Esophagus squamous epithelium (tissue), 5 donors: Measurements from ENCODE around the gene SPRED1. TPM values are rescaled to one million over a fixed set of nuclear protein-coding genes. Genes with fewer than 3 reads are reported as not detected.

Source experiments
- DNase-seq: peaks from one replicate; lab custom pipeline; 2025; lab: John Stamatoyannopoulos, UW
- H3K27ac ChIP-seq, 4 donors: fragments of 200-600 bp; sonication (generic); one replicate each; pipeline ENCODE4 v1.5.1; 2016 to 2019; ENCODE audit warnings: mild to moderate bottlenecking in 1 of 4
- H3K27me3 ChIP-seq, 4 donors: fragments of 200-600 bp; sonication (generic); 1 replicate in 3 of 4; 2 replicates in 1 of 4; pipeline versions ENCODE4 v1.5.1 to v1.6.0; 2017 to 2021; ENCODE audit warnings: antibody characterized with exemption in 1 of 4
- H3K36me3 ChIP-seq, 3 donors: fragments of 200-600 bp; sonication (generic); one replicate each; pipeline ENCODE4 v1.5.1; 2016 to 2019
- H3K4me1 ChIP-seq, 3 donors: fragments of 200-600 bp; sonication (generic); one replicate each; pipeline ENCODE4 v1.5.1; 2017 to 2019
- H3K4me3 ChIP-seq, 4 donors: fragments of 200-600 bp; sonication (generic); 1 replicate in 3 of 4; 2 replicates in 1 of 4; pipeline ENCODE4 v1.5.1; 2016 to 2019; ENCODE audit warnings: mild to moderate bottlenecking in 2 of 4, moderate library complexity in 1 of 4
- H3K9me3 ChIP-seq, 3 donors: fragments of 200-600 bp; sonication (generic); one replicate each; pipeline ENCODE4 v1.5.1; 2016 to 2019
- POLR2A ChIP-seq, 4 donors: fragments of 450-650 bp; IDR thresholded peaks; one replicate each; pipeline ENCODE4 v1.6.1; 2017; ENCODE audit warnings: antibody characterized with exemption in 4 of 4, mild to moderate bottlenecking in 4 of 4, moderate library complexity in 3 of 4
- WGBS, 2 donors: methylation state at CpG; one replicate each; pipeline ENCODE4 v1.1.5; 2018; 5-methylcytosine and 5-hydroxymethylcytosine counted together
- intact Hi-C: fragments of 100-400 bp; cut with DNase I; formaldehyde crosslinking; loops from one replicate; pipeline ENCODE4 v1.15.0; 2022
- total RNA-seq, 4 donors: library from RNA; depleted of rRNA; stranded (reverse); fragments of >200 nt; gene quantifications; one replicate each; pipeline ENCODE4 v1.1.0, GENCODE V29; 2016
- TF ChIP-seq, protein P1 (sequence below), 6 experiments: fragments of 450-650 bp in 4 of 6; fragments of 200-600 bp in 2 of 6; sonication (generic) in 2 of 6; IDR thresholded peaks; one replicate each; pipeline ENCODE4 v1.5.1; 2016 to 2019; ENCODE audit warnings: antibody characterized with exemption in 6 of 6, mild to moderate bottlenecking in 4 of 6, moderate library complexity in 4 of 6
- donor health status: DM: yes; HTN: yes; CAD: no.

The SPRED1 gene
- total RNA-seq, 4 donors from 2014 or later, result 4.3 to 16.4 (median 9.3) TPM

DNA sequence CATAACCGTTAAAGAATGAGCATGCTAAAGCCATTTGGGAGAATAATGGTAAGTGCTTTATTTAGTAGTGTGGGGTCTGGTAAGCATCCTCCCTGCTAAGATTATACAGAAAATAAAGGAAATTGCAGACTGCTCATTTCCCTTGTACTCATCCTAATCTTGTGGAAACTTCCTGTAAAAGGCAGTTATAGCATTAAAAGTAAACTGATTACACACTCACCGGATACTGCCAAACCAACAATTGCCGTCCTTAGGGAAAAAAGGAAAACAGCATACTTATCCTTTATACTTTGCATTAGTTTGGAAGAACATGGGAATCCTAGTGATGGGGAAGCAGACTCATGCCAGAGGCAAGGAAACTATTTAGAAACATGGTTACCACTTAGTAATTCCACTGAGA, 5.3 kb upstream of the SPRED1 start:
- Histone ChIP-seq H3K9me3 (no peaks in the 10 kb centered on the region), H3K4me3 (no peak overlapping the region), H3K27me3 (no peaks in the 10 kb centered on the region), H3K4me1 (peaks cover 0 to 10% (median 0%) of the 10 kb centered on the region in 3 donors), H3K36me3 (no peaks in the 10 kb centered on the region), H3K27ac (no peak overlapping the region)
- intact Hi-C loops, result no loop called here
- TF ChIP-seq, protein P1, sequence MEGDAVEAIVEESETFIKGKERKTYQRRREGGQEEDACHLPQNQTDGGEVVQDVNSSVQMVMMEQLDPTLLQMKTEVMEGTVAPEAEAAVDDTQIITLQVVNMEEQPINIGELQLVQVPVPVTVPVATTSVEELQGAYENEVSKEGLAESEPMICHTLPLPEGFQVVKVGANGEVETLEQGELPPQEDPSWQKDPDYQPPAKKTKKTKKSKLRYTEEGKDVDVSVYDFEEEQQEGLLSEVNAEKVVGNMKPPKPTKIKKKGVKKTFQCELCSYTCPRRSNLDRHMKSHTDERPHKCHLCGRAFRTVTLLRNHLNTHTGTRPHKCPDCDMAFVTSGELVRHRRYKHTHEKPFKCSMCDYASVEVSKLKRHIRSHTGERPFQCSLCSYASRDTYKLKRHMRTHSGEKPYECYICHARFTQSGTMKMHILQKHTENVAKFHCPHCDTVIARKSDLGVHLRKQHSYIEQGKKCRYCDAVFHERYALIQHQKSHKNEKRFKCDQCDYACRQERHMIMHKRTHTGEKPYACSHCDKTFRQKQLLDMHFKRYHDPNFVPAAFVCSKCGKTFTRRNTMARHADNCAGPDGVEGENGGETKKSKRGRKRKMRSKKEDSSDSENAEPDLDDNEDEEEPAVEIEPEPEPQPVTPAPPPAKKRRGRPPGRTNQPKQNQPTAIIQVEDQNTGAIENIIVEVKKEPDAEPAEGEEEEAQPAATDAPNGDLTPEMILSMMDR (IDR thresholded peaks at IDR 0.05), result no peak
- no peak for TF ChIP-seq POLR2A (IDR thresholded peaks at IDR 0.05)
- WGBS, 2 donors, result 60 to 75% methylated on average over 3 of the region's 3 CpGs
- DNase-seq, result no peak

DNA sequence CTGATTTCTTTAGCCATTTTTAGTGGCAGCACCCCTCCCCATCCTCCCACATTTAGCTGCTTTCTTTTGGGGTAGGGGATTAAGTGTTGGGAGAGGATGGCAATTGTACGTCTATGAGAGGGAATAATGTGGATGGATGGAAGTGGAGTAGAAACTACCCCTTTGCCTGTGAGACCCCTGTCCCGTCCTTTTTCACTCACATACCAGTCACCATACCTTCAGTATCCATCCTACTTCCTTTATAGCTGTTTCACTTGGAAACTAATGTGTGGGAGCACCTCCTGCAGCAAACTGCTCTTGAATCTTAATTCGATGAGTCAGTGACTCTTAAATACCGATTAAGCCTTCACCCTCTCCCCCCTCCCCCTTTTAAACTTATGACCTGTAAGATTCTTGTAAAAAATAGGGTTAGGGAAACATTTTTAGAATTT, 730 bp downstream of the SPRED1 start:
- H3K4me1 ChIP-seq, result peaks cover 10 to 60% (median 20%) of the 10 kb centered on the region in 3 donors
- no peaks in the 10 kb centered on the region for H3K9me3 ChIP-seq
- H3K4me3 ChIP-seq, result peak overlapping the region; percentile 89 to 99 (median 93)
- no peak for DNase-seq
- peak overlapping the region; percentile 98 to 99 (median 98) for H3K27ac ChIP-seq
- H3K27me3 ChIP-seq, result no peaks in the 10 kb centered on the region
- 0% methylated on average over 4 of the region's 4 CpGs for WGBS, 2 donors
- H3K36me3 ChIP-seq, result no peaks in the 10 kb centered on the region
- intact Hi-C loops, result no loop called here
- TF ChIP-seq POLR2A (IDR thresholded peaks at IDR 0.05), result no peak
- TF ChIP-seq, protein P1 (IDR thresholded peaks at IDR 0.05), result no peak

DNA sequence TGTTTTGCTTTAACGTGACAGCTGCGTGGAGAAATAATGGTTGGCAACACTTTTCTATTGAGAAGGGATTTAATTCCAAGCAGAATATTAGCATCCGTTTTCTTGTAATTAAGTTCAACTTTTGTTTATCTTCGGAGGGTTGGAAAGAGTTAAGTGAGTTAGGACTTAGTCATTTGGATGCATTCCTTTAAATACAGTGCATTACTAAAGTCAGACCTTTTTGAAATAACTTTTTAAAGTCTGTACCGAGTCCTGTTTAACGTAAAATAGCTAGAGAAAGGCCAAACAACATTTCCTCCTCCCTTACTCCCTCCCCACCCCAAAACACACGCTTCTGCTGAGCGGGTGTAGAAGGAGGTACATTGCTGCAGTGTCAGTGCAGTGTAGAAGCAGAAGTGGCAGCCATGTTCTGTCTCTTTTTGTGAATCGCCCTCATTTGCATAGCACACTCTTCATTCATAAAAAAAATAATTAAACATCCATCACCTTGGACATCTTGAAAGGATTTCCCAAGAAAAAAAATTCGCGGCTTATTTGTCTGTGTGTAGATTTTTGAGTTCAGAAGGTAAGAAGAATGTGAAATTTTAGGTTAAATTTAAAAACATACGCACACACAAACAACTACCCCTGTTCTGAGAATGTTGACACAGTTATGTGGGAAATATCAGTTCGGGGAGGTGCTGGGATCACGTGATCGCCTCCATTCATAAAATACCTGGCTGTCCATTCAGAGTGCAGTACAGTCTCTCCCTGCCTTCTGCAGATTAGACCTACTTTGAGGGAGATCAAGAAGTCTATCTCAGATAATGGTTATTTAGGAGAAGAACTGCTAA, 1.6 kb downstream of the SPRED1 start:
- intact Hi-C loops, result no loop called here
- Histone ChIP-seq H3K36me3 (no peaks in the 10 kb centered on the region), H3K27ac (peak overlapping the region; percentile 98 to 99 (median 98)), H3K9me3 (no peaks in the 10 kb centered on the region), H3K4me1 (peaks cover 10 to 70% (median 20%) of the 10 kb centered on the region in 3 donors), H3K4me3 (peak overlapping the region; percentile 89 to 99 (median 93)), H3K27me3 (no peaks in the 10 kb centered on the region)
- TF ChIP-seq POLR2A (IDR thresholded peaks at IDR 0.05), result peak in 1 of 4 donors; percentile 5
- TF ChIP-seq, protein P1 (IDR thresholded peaks at IDR 0.05), result no peak
- 0 to 1% methylated on average over 15 of the region's 15 CpGs for WGBS, 2 donors
- DNase-seq, result no peak

DNA sequence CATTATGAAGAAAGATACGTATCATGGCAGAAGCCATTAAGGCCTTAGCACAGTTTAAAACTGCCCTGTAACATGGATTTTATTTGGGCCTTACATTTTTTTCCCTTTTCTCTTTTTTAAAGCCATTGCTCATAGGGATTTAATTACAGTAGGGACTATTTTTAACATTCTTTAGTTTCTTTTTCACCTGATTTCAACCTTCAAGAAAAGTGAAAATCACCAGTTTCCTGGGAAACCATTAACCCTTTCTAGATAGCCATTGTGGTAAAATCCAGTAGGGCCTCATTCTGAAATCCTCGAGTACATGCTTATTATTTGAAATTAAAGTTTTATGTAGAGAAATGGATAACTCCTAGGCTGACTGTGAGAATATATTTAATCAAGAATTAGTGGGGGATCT, 3.1 kb downstream of the SPRED1 start:
- TF ChIP-seq, protein P1 (IDR thresholded peaks at IDR 0.05), result no peak
- Histone ChIP-seq H3K27ac (peak overlapping the region in 3 of 4 donors; percentile 2 to 99 (median 98)), H3K36me3 (no peaks in the 10 kb centered on the region), H3K9me3 (no peaks in the 10 kb centered on the region), H3K4me3 (peak overlapping the region in 3 of 4 donors; percentile 89 to 99 (median 91)), H3K4me1 (peaks cover 10 to 77% (median 20%) of the 10 kb centered on the region in 3 donors), H3K27me3 (no peaks in the 10 kb centered on the region)
- no peak for DNase-seq
- WGBS, 2 donors, result 17 to 27% methylated on average over 2 of the region's 2 CpGs
- intact Hi-C loops, result no loop called here

DNA sequence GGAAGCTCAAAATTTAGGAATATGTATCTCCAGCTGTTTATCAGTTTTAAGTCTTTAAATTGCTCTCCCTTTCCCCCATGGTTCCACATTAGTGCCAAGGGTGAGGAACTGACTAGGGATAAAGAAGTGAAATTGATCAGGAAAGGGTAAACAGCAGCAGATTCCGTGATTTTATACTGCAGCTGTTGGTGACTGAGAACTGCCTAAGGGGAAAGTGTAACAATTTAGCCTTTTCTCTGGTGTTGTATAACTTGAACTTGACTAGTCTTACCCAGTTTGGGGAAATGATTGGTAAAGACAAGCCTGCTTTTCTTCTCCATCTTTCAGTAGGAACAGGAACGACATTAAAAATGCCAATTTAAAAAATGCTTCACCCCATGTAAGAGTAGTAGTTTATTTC, 5.0 kb downstream of the SPRED1 start:
- H3K9me3 ChIP-seq, result no peaks in the 10 kb centered on the region
- 10 to 26% methylated on average over 2 of the region's 2 CpGs for WGBS, 2 donors
- no peak overlapping the region for H3K4me3 ChIP-seq
- H3K36me3 ChIP-seq, result no peaks in the 10 kb centered on the region
- no peak for DNase-seq
- TF ChIP-seq POLR2A (IDR thresholded peaks at IDR 0.05), result no peak
- TF ChIP-seq, protein P1 (IDR thresholded peaks at IDR 0.05), result no peak
- intact Hi-C loops, result no loop called here
- no peaks in the 10 kb centered on the region for H3K27me3 ChIP-seq
- peaks cover 10 to 75% (median 20%) of the 10 kb centered on the region in 3 donors for H3K4me1 ChIP-seq
- peak overlapping the region in 1 of 4 donors; percentile 30 for H3K27ac ChIP-seq
